Midbrain (tissue), 1 donor: ENCODE results near the gene ISCA1.

Source experiments
- DNase-seq: peaks from one replicate; lab custom pipeline; 2025; lab: John Stamatoyannopoulos, UW

The ISCA1 gene

GRCh38 chr9:86230858-86231257 lies 51.5 kb downstream of the ISCA1 start:
- no peak for DNase-seq

- DNase-seq, result no peak
Measured at GRCh38 chr9:86222667-86223066, 59.7 kb downstream of the ISCA1 start.

GRCh38 chr9:86219606-86220005 lies 62.7 kb downstream of the ISCA1 start:
- DNase-seq, result no peak

DNA sequence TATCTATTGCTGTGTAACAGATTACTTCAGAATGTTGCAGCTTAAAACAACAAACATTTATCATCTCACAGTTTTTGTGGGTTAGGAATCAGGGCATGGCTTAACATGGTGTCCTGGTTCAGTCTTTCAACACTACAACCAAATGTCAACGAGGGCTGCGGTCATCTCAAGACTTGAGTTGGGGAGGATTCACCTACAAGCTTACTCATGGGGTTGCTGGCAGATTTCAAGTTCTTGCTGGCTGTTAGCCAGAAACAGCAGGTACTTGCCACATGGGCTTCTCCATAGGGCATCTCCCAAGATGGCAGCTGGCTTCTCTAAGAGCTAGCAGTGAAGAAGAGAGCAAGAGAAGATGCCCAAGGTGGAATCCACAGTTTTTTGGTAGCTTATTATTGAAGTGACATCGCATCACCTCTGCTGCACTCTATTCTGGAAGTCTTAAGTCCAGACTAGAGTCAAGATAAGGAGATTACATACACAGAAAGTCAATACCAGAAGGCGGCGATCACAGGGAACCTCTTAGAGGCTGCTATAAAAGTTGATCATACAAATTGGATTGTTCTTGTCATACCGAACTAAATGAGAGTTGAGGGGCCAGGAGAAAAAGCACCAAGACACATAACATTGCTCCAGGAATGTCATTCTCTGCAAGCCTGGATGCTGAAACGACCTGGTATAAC lies 65.1 kb downstream of the ISCA1 start:
- DNase-seq, result no peak
